HL-60 (cell line): ENCODE results near the gene GDF15.

Experiments used
- GABPA ChIP-seq: IDR thresholded peaks from 2 replicates; pipeline ENCODE4 v1.6.1; 2012; ENCODE audit warnings: low read depth
- POLR2AphosphoS5 ChIP-seq: IDR thresholded peaks from 2 replicates; pipeline ENCODE4 v1.6.1; 2012; ENCODE audit warnings: low read depth
- TF ChIP-seq, protein P1 (sequence below): IDR thresholded peaks from one replicate; pipeline ENCODE4 v1.5.1; 2011; ENCODE audit warnings: low read length, control low read depth, inconsistent platforms; ENCODE audit not compliant: insufficient read depth
- TF ChIP-seq, protein P2 (sequence below): IDR thresholded peaks from 2 replicates; pipeline ENCODE4 v1.6.1; 2012; ENCODE audit warnings: low read depth; ENCODE audit not compliant: insufficient replicate concordance

DNA sequence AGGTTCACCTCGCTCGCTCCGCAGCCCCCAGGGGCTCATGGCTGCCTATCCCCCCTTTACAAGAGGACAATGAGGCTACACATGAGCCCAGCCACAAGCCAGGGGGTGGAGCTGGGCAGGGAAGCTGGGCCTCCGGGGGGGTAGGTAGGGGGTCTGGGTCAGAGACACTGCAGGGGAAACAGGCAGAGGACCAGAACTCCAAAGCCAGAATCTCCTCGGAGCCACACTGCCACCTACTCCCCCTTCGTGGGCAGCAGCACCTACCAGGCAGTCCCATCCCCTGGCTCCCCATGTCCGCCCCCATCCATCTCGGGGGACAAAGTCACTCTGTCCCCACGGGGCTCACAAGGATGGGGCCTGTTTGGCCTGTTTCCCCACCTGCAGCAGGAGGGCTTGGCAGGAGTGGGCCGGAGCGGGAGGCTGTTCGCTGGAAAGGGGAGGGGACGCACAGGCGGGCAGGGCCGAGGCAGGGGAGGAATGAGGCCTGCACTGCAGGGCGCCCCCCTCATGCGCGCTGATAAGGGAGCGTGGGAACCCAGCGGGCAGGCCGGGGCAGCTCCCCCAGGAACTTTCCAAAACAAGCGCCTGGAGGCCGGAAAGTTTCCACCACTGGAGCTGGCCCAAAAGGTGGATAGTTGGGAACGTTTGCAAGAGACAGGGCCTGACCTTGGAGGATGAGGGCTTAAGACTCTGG lies 52.5 kb downstream of the GDF15 start:
- TF ChIP-seq, protein P1, sequence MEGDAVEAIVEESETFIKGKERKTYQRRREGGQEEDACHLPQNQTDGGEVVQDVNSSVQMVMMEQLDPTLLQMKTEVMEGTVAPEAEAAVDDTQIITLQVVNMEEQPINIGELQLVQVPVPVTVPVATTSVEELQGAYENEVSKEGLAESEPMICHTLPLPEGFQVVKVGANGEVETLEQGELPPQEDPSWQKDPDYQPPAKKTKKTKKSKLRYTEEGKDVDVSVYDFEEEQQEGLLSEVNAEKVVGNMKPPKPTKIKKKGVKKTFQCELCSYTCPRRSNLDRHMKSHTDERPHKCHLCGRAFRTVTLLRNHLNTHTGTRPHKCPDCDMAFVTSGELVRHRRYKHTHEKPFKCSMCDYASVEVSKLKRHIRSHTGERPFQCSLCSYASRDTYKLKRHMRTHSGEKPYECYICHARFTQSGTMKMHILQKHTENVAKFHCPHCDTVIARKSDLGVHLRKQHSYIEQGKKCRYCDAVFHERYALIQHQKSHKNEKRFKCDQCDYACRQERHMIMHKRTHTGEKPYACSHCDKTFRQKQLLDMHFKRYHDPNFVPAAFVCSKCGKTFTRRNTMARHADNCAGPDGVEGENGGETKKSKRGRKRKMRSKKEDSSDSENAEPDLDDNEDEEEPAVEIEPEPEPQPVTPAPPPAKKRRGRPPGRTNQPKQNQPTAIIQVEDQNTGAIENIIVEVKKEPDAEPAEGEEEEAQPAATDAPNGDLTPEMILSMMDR = no peak
- TF ChIP-seq POLR2AphosphoS5 = no peak
- TF ChIP-seq, protein P2, sequence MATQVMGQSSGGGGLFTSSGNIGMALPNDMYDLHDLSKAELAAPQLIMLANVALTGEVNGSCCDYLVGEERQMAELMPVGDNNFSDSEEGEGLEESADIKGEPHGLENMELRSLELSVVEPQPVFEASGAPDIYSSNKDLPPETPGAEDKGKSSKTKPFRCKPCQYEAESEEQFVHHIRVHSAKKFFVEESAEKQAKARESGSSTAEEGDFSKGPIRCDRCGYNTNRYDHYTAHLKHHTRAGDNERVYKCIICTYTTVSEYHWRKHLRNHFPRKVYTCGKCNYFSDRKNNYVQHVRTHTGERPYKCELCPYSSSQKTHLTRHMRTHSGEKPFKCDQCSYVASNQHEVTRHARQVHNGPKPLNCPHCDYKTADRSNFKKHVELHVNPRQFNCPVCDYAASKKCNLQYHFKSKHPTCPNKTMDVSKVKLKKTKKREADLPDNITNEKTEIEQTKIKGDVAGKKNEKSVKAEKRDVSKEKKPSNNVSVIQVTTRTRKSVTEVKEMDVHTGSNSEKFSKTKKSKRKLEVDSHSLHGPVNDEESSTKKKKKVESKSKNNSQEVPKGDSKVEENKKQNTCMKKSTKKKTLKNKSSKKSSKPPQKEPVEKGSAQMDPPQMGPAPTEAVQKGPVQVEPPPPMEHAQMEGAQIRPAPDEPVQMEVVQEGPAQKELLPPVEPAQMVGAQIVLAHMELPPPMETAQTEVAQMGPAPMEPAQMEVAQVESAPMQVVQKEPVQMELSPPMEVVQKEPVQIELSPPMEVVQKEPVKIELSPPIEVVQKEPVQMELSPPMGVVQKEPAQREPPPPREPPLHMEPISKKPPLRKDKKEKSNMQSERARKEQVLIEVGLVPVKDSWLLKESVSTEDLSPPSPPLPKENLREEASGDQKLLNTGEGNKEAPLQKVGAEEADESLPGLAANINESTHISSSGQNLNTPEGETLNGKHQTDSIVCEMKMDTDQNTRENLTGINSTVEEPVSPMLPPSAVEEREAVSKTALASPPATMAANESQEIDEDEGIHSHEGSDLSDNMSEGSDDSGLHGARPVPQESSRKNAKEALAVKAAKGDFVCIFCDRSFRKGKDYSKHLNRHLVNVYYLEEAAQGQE = no peak
- no peak for TF ChIP-seq GABPA
